ENCODE results near the gene SEC61A1.
A peak's percentile ranks its signal among the peaks of the same experiment; 100 is the strongest.

Gene SEC61A1

DNA sequence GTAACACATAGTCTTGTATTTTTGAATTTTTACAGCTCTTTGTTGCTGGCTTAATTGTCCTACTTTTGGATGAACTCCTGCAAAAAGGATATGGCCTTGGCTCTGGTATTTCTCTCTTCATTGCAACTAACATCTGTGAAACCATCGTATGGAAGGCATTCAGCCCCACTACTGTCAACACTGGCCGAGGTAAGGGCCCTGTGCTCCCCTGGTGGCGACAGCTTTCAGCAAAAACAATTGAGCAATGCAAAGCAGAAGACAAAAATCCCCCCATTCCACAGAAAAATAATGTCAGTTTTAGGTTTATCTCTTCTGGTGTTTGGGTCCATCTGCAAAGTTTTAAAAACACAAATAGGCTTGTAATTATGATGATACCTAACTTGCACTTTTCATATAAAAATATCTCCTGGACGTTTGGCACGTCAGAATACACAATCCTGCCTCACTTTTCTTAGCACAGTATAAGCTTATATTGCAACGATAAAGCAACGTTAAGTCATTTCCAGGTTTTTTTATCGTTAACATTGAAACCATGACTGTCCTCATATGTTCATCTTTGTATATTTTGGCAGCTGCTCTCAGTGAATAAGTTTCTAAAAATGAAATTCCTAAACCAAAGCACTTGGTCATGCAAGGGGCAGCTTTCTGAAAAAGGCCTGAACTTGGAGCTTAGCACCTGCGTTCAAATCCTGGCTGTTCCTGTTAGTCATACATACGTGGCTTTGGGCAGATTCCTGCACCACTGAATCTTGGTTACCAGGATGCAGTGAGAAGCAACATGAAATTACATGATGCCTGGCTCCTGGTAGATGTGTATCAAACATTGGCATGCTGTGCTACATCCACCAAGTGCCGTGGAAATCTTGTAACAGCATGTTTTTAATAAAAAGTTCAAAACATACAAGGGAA, 8.5 kb downstream of the SEC61A1 start:
- DNase-seq: no peak

DNA sequence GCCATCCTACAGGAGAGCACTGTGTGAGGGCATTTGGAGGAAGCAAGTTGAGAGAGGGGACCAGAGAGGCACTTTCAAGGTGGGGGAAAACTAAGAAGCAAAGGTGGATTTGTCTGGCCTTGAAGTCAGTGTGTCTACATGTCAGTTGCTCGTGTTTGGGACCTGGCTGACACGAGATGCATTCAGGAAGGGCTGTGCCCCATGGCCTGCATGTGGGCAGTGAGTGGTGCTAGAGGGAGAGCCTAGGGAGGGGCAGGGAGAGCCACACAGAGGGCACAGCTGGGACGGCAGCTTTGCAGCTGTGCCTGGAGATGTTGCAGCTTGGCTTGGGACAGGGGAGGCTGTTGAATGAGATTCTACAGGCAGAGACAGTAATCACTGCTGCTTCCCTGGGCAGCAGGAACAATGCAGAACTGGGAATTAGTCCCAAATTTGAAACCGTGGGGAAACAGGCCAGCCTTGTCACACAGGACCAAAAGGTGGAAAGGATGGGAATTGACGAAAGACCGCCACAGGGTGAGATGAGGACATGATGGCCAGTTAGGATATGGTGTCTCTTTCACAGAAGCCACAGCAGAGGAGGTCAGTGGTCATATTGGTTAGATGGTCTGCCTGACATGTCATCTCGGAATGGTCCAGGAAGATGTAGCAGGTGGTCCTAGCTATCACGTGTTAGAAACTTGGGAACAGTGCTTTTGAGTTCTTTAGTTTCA, 10.0 kb downstream of the SEC61A1 start:
- DNase-seq: no peak

DNA sequence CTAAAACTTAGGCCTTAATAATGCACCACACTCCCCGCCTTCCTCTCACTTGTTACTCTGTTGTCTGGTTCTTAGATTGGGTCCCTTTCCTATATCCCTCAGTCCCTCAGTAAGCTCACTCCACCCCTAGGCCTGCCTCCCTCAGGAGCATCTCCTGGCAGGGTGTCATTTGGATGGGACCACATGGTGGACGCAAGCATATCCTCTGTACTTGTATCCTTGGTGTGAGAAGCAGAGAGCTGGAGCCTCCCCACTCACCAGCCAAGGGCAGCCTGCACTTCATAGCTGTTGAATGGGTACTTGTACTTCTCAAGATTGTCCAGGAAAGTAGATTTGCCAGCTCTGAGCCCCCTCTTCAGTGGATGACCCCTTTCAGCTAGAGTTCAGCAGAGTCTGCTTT, 11.6 kb downstream of the SEC61A1 start:
- DNase-seq: no peak

DNA sequence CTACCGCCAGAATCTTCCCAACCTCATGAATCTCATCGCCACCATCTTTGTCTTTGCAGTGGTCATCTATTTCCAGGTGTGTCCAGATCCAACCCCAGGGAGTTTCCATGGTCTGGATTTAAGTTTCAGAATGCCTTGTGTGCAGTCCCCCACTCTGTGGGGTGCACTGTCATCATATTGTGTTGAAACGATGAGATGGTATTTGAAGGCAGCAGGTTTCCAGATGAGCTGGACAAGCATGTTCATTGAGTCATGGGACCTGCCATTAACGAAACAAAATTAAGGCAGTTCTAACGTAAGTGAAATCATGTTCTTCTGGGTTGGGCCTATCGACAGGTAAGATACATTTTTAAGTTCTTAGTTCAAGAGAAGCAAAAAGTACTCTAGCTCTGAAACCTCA, 12.7 kb downstream of the SEC61A1 start:
- DNase-seq: no peak

DNA sequence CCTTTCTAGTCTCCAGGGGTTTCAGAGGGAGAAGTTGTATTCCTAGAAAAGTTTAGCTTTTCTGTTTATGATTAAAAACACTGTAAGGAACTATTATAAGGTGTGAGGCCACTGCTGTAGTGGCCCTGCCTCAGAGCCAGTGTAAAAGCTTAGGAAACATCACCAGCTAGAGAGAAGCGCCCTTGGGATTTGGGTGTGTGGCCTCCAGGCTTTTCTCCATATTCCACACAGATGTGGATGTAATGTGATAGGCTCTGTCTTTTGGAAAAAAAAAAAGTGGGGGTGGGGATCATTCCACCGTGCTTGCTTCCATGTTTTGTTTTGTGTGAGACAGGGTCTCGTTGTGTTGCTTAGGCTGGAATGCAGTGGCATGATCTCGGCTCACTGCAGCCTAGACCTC, 13.9 kb downstream of the SEC61A1 start:
- DNase-seq: no peak

DNA sequence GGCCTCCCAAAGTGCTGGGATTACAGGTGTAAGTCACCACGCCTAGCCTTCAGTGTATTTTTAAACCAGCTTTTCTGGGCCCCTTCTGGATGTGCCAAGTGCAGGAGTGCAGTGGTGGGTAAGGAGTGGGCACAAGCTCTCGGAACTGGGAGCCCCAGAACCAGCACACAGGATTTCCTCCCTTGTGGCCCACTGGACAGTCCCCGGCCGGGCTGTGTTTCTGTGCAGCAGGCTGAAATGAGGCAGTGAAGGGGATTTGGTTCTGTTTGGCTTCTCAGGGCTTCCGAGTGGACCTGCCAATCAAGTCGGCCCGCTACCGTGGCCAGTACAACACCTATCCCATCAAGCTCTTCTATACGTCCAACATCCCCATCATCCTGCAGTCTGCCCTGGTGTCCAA, 14.4 kb downstream of the SEC61A1 start:
- no peak for DNase-seq

DNA sequence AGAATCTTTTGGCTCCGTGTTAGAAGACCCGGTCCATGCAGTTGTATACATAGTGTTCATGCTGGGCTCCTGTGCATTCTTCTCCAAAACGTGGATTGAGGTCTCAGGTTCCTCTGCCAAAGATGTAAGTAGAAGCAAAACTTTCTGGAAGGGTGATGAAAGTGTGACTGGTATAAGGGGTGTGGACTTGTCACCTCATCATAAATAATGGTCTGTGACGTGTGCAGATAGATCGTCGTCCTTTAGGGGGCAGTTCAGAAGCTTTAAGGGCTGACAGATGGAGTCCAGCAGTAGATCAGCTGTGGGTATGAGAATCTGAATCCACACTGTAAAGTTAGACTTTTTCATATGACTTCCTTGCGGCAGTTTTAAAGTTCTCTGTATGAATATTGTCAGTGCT, 15.3 kb downstream of the SEC61A1 start:
- DNase-seq: no peak

DNA sequence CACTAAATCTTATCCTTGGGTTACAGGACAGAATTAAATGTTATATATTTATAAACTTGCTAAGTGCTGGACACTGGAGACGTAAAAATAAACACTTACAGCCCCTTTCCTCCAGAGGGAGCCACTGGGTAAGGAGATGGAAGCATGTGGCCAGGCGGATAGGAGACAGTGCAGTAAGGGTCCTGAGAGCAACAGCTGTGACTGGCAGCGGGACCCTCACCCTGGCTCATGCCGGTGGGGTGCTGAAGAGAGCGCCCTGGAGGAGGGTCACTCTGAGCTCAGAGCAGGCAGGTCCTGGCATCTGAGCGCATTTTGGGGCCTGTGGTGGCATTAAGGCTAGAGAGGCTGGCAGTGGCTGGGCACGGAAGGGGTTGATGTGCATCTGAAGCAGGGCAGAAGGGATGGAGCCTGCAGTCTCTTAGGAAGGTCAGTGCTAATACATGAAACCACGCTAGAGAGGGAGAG, 16.0 kb downstream of the SEC61A1 start:
- DNase-seq: peak; percentile 49 to 73

DNA sequence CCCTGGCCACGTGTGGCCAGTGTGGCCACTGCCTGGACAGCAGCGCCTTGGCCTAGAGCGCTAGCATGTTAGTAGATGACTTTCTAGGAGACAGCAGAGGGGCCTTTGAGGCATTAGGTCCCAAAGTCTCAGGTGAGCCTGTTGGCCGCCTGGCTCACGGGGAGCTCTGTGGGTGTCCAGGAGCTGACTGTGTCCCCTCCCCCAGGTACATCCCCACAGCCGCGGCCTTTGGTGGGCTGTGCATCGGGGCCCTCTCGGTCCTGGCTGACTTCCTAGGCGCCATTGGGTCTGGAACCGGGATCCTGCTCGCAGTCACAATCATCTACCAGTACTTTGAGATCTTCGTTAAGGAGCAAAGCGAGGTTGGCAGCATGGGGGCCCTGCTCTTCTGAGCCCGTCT, 17.0 kb downstream of the SEC61A1 start:
- DNase-seq: no peak

DNA sequence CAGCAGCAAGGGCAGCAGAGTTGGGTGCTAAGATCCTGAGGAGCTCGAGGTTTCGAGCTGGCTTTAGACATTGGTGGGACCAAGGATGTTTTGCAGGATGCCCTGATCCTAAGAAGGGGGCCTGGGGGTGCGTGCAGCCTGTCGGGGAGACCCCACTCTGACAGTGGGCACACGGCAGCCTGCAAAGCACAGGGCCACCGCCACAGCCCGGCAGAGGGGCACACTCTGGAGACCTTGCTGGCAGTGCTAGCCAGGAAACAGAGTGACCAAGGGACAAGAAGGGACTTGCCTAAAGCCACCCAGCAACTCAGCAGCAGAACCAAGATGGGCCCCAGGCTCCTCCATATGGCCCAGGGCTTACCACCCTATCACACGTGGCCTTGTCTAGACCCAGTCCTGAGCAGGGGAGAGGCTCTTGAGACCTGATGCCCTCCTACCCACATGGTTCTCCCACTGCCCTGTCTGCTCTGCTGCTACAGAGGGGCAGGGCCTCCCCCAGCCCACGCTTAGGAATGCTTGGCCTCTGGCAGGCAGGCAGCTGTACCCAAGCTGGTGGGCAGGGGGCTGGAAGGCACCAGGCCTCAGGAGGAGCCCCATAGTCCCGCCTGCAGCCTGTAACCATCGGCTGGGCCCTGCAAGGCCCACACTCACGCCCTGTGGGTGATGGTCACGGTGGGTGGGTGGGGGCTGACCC, 18.8 kb downstream of the SEC61A1 start:
- DNase-seq: no peak

DNA sequence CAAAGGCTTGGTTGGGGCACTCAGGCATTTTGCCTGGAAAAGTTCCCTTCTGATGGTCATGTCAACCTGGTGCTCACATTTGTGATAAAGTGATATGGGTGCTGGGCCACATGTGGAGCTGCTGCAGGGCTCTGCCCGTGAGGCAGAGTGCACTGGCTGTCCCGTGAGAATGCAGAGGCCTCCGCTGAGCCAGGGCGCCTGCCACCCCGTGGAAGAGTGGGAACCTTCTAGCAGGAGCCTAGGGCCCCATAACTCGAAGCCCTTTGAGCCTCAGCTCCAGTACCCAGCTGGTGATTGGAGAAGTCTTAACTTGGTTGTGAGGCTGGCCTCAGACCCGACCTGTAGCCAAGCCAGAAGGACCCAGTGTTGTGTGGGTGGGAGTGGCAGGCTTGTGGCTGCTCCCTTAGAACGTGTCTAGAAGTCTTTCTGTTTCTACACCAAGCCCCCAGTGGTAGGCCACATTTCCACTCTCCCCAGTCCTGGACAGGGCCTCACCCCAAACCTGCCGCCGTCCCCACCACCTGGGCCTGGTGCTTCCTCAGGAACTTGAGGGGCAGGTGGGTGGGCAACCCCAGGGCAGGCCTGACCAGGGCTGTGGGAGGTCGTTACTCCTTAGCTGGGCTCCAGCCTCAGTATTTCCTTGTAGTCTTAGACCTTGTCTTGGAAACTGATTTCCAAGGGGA, 19.7 kb downstream of the SEC61A1 start:
- DNase-seq: no peak

DNA sequence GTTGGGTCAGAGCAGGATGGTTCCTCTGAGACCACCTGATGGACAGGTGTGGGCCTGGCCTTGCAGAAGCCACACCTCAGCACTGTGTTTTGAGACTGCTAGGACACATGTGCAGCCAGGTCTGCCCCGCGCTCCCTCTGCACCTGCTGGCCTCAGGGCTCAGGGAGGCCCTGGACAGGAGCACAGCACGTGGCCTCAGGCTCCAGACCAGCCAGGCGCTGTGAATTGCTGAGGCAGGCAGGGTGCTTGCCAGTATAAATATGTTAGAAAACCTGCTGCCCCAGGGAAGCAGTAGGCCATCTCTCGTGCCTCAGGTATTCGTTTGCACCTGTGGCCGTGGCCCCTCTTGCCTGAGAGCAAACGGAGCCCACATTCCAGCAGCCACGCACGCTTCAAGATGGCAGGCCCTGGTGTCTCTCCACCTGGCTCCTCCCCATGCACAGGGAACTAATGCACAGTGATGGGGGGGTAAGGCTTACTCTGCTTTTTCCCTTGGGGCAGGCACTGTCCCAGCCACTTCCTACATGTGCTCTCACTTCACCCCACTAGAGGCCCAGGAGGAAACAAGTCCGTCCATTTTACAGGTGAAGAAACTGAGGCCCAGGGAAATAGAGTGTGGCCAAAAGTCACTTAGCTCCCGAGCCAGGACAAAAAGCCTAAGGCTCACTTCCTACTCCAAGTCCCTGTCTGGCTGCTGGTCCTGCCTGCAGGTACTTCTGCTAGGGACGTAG, 20.4 kb downstream of the SEC61A1 start:
- no peak for DNase-seq

DNA sequence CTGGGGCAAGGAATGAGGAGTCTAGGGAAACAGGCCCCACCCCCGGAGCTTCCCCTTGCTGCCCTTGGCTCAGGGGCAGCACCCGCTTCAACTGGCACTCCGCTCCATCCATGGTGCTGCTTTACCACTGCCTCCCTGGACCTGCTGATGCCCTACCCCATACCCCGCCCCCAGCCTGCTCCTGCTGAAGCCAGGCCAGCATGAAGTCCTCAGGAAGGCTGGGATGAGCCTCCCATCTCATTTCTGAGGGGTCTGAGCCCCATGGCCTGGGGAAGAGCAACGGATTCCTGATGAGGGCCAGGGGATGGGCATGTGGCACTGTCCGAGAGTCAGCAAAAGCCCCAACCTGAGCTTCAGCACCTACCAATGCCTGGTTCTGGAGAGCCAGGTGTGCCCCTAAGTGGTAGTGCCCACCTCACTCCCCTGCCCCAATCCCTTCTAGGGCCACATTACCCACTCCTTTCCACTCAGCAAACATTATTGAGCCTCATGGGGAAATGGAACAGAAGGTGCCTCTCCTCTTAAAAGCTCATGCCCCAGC, 21.0 kb downstream of the SEC61A1 start:
- no peak for DNase-seq

DNA sequence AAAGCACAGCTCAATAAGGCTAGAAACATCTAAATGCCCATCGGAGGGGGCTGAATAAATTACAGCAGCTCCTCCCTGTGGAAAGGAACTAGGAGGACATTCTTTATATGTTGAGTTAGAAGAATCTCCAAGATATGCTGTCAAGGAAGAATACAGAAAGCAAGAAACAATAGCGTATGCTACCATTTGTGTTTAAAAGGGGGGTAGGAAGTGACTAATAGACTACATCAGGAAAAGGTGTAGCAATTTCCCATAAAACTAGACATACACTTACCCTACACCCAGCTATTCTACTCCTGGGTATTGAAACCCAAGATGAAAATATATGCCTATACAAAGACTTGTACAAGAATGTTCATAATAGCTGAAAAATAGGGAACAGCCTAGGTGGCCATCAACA, 21.6 kb downstream of the SEC61A1 start:
- DNase-seq: peak; percentile 22 to 33

DNA sequence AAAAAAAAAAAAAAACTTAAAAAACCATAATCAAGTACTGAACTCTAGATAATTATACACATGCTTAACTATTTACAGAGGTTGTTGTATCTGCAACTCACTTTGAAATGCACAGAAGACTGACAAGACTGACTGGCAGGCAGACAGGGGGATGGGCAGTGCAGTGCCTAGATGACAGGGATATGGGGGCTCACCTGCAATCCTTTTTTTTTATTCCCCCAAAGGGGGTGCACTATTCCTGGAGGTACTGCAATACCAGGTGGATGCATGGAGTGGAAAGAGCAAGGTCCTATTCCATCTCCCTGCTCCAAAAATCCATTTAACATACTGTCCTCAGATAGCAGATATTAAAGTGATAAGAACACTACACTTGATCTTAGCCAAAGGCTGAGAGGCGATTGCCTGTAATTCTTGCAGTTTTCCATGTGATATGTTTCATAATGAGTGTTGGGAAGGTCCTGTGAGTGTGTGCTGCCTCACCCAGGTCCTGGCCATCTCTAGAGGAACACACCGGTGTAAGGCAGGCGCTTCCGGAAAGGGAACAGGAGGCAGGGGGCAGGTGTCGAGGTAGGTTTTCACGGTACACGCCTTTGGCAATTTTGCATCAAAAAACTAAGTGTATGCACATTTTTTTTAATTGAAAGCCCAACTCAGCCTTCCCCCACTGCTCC, 22.7 kb downstream of the SEC61A1 start:
- DNase-seq: no peak

DNA sequence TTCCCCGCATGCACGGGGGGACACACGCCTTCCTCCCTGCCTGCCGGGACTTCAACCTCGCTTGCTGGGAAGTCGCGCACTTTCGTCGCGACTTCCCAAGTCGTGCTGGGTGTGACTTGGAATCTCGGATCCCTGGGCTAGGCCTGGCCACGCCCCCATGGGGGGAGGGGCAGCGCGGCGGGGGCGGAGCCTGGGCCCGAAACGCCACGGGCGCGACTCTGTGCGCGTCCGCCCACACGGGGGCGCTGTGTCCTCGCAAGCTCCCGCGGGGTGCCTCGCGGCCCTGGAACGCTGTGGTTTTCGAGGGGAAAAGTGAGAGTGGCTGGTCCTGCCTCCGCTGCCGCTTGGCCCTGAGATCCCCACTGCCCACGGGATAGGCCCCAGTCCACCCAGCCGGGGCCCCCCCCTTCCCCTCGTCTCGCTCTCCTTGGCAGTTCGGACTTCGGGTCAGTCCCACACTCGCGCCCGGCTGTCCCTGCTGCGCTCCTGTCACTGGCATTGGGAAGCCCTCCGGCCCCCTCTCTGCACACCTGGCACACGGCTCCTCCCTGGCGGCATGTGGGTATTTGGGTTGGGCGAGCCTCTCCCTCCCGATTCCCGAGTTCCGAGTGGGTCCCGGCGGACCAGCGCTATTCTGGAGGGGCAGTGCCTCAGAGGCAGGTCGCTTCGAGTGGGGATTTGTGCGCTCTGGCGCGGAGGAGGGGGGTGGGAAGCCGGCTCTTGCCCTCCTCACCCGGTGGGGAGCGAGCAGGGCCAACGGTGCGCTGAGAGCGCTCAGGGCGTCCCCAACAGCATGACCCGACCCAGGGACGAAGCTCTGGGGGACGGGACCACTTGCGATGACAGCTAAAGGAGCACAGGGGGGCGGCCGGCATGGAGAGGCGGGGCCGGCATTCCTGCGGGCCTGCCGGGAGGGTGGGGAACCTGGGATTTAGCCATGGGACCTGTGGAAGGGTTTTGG, 23.6 kb downstream of the SEC61A1 start:
- DNase-seq: peak; percentile 53 to 61

DNA sequence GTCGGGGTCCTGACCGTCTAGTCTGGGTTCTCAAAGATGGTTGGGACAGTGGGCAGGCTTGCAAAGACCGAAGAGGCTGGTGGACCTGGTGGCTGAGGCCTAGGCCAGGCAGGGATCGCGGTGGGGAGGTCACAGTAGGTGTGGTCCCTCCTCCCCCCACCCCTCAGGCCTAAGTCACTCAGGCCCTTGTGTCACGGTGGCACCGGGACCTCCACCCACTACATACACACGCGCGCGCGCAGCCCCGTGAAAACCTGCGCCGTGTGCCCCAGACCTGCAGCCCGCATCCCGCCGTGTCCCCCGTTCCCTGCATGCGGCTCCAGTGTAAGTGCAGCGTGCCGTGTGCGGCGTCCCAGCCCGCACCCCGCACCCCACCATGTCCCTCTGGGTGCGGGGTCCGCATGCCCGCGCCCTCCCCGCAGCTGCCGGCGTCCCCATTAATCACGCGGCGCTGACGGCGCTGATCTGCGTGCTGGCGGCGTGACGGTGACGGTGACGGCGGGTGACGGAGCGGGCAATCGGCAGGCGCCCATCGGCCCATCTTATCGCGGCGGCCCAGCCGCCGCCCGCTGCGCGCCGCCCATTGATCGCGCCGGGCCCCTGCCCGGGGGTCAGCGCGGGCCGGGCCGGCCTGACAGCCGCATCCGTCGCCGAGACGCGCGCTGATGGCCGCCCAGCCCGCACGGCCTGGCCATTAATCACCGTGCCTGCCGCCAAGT, 24.4 kb downstream of the SEC61A1 start:
- DNase-seq: no peak

DNA sequence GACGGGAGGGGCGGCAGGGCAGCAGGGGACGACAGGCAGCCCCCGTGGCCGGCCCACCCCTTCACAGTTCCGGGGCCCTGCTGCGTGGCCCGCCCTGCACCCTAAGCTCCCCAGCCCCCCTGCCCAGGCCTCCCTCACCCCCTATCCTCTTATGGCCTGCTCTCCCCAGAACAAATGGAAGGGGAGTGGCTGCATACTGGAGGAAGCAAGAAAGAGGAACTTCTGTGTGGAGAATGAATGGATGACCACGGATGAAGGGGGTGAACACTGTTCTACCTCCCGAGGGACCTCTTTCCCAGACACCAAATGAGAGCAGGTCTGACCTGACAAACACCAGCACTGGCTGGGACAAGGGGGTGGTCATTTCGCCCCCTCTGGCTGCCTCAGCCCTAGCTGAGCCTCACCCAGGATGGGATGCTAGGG, 25.0 kb downstream of the SEC61A1 start:
- peak; percentile 63 to 70 for DNase-seq

DNA sequence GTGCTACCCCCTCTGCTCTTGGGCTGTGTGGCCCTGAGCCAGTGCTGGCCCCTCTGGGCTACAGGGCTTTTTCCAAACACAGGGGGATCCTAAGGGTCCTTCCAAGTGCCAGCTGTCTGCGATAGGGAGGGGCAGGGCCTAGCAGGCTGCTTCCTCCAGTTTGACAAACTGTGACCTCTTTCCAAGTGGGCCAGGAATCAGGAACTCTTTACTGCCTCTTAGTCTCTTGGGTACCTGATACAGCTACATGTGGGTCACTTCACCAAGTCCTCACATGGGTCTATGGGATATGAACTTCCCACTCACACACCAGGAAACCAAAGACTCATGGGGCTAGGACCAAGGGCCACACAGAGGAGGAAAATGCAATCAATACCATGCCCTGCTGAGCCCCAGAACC, 25.4 kb downstream of the SEC61A1 start:
- no peak for DNase-seq

Data from AML-193 (cell line).